HepG2 (cell line): Measurements from ENCODE around the gene JMJD8. TPM values are rescaled to one million over a fixed set of nuclear protein-coding genes. Genes with fewer than 3 reads are reported as not detected.

ENCODE experiments used
- AGO2 ChIP-seq: fragments of 200-400 bp; formaldehyde crosslinking; optimal IDR thresholded peaks from 2 replicates; pipeline ENCODE3; 2017; ENCODE audit warnings: mild to moderate bottlenecking, low read depth, low read length, moderate library complexity
- AKAP8 ChIP-seq: sonication (generic); formaldehyde crosslinking; IDR thresholded peaks from 2 replicates; pipeline ENCODE4 v1.5.1; 2020; ENCODE audit warnings: mild to moderate bottlenecking, missing genetic modification reagents
- ASH2L ChIP-seq: fragments of 300-600, 200-600 bp; sonication (generic); IDR thresholded peaks from 2 replicates; pipeline ENCODE4 v1.7.0; 2017; ENCODE audit warnings: low read depth, mild to moderate bottlenecking, moderate library complexity, mixed read lengths, low read length; ENCODE audit not compliant: insufficient read length
- ATF7 ChIP-seq, 2 experiments: fragments of 450-650 bp in 1 of 2; sonication (generic) in 1 of 2; formaldehyde crosslinking in 1 of 2; IDR thresholded peaks; 2 replicates each; pipeline versions ENCODE4 v1.4.0 to v1.6.1; 2016 to 2020; ENCODE audit warnings: antibody characterized with exemption in 1 of 2, mild to moderate bottlenecking in 1 of 2, missing genetic modification reagents in 1 of 2
- CENPX ChIP-seq: sonication (generic); formaldehyde crosslinking; IDR thresholded peaks from 2 replicates; pipeline ENCODE4 v1.9.0; 2021; ENCODE audit warnings: mild to moderate bottlenecking, missing genetic modification reagents, moderate library complexity
- FOXJ3 ChIP-seq: sonication (generic); formaldehyde crosslinking; IDR thresholded peaks from 2 replicates; pipeline ENCODE4 v1.4.0; 2020; ENCODE audit warnings: missing genetic modification reagents, mild to moderate bottlenecking, borderline replicate concordance
- MAFK ChIP-seq, 2 experiments: IDR thresholded peaks in 1 of 2; conservative IDR thresholded peaks in 1 of 2; 2 replicates each; pipeline ENCODE4 v1.6.1; 2011; ENCODE audit warnings: improper control_type of control experiment in 2 of 2, low read length in 2 of 2
- NONO ChIP-seq, 2 experiments: fragments of 450-650 bp in 1 of 2; sonication (generic) in 1 of 2; formaldehyde crosslinking in 1 of 2; IDR thresholded peaks in 1 of 2; conservative IDR thresholded peaks in 1 of 2; 2 replicates each; pipeline versions ENCODE4 v1.6.1 to v1.8.0; 2017 to 2022; ENCODE audit warnings: mild to moderate bottlenecking in 1 of 2, missing genetic modification reagents in 1 of 2, moderate library complexity in 1 of 2
- POLR2A ChIP-seq, 2 experiments: IDR thresholded peaks; 2 replicates each; pipeline ENCODE4 v1.6.1; 2011; ENCODE audit warnings: low read depth in 2 of 2, low read length in 2 of 2, mild to moderate bottlenecking in 1 of 2, moderate library complexity in 1 of 2; ENCODE audit not compliant: insufficient read depth in 1 of 2
- RARA ChIP-seq: IDR thresholded peaks from 2 replicates; pipeline ENCODE4 v1.6.1; 2016; ENCODE audit warnings: missing genetic modification reagents, missing compliant biosample characterization
- SRSF9 ChIP-seq: fragments of 200-400 bp; formaldehyde crosslinking; IDR thresholded peaks from 2 replicates; pipeline ENCODE4 v1.6.1; 2018; ENCODE audit warnings: borderline replicate concordance, mild to moderate bottlenecking, low read depth, low read length; ENCODE audit not compliant: insufficient read depth, poor library complexity, severe bottlenecking
- TAF1 ChIP-seq: sonication (generic); formaldehyde crosslinking; IDR thresholded peaks from 2 replicates; pipeline ENCODE4 v1.4.0; 2020; ENCODE audit warnings: missing genetic modification reagents
- TBX2 ChIP-seq: sonication (generic); formaldehyde crosslinking; IDR thresholded peaks from 2 replicates; pipeline ENCODE4 v1.5.0; 2020; ENCODE audit warnings: missing genetic modification reagents, mild to moderate bottlenecking, borderline replicate concordance
- TRIM24 ChIP-seq: sonication (generic); formaldehyde crosslinking; IDR thresholded peaks from 2 replicates; pipeline ENCODE4 v1.8.0; 2022; ENCODE audit warnings: mild to moderate bottlenecking, missing genetic modification reagents
- ZBTB39 ChIP-seq: sonication (generic); formaldehyde crosslinking; IDR thresholded peaks from 2 replicates; pipeline ENCODE4 v1.5.0; 2020; ENCODE audit warnings: missing genetic modification reagents
- ZNF160 ChIP-seq: sonication (generic); formaldehyde crosslinking; IDR thresholded peaks from 2 replicates; pipeline ENCODE4 v1.8.0; 2022; ENCODE audit warnings: mild to moderate bottlenecking, inconsistent platforms, missing genetic modification reagents
- ZNF225 ChIP-seq: sonication (generic); formaldehyde crosslinking; IDR thresholded peaks from 2 replicates; pipeline ENCODE4 v1.4.0; 2020; ENCODE audit warnings: mild to moderate bottlenecking, missing genetic modification reagents
- ZNF230 ChIP-seq: sonication (generic); formaldehyde crosslinking; IDR thresholded peaks from 2 replicates; pipeline ENCODE4 v1.4.0; 2020; ENCODE audit warnings: mild to moderate bottlenecking, missing genetic modification reagents
- ZNF33A ChIP-seq: sonication (generic); formaldehyde crosslinking; IDR thresholded peaks from 2 replicates; pipeline ENCODE4 v1.5.1; 2020; ENCODE audit warnings: missing genetic modification reagents, mild to moderate bottlenecking, moderate library complexity, borderline replicate concordance
- ZNF713 ChIP-seq: sonication (generic); formaldehyde crosslinking; IDR thresholded peaks from 2 replicates; pipeline ENCODE4 v1.4.0; 2020; ENCODE audit warnings: mild to moderate bottlenecking, missing genetic modification reagents
- ZNF747 ChIP-seq: sonication (generic); formaldehyde crosslinking; IDR thresholded peaks from 2 replicates; pipeline ENCODE4 v1.8.1; 2023; ENCODE audit warnings: missing genetic modification reagents, mild to moderate bottlenecking, borderline replicate concordance
- ZNF775 ChIP-seq: sonication (generic); formaldehyde crosslinking; IDR thresholded peaks from 2 replicates; pipeline ENCODE4 v1.4.0; 2020; ENCODE audit warnings: missing genetic modification reagents, mild to moderate bottlenecking, moderate library complexity, borderline replicate concordance
- polyA plus RNA-seq, 8 experiments: library from polyadenylated mRNA; depleted of rRNA in 3 of 8; stranded (reverse) in 7 of 8; unstranded in 1 of 8; fragments of >200 nt; fragmentation: Illumina TruSeq in 4 of 8; extraction: Trizol in 4 of 8; gene quantifications; 2 replicates each; pipeline versions ENCODE4 v1.2.1 to v1.2.3, GENCODE V29; 2011 to 2016; ENCODE audit warnings: low read depth in 4 of 8, missing spikeins in 1 of 8, mixed read lengths in 1 of 8; ENCODE audit not compliant: insufficient read depth in 1 of 8
- total RNA-seq, 5 experiments: library from RNA; depleted of rRNA; stranded (reverse); fragments of >200 nt; fragmentation: Illumina TruSeq; extraction: Trizol; gene quantifications; 2 replicates each; pipeline ENCODE4 v1.2.3, GENCODE V29; 2016; ENCODE audit warnings: low read depth in 1 of 5
- TF ChIP-seq, protein P1 (sequence below): sonication (generic); formaldehyde crosslinking; conservative IDR thresholded peaks from 2 replicates; pipeline ENCODE4 v1.8.0; 2022; ENCODE audit warnings: low read depth, missing genetic modification reagents
- TF ChIP-seq, protein P2 (sequence below): sonication (generic); formaldehyde crosslinking; conservative IDR thresholded peaks from 2 replicates; pipeline ENCODE4 v1.8.1; 2023; ENCODE audit warnings: missing genetic modification reagents

The JMJD8 gene
- total and polyA plus RNA-seq, 2 of the 13 experiments (the other 11 are each of a cell fraction or from before 2014, with no cell fraction given), result 2.6 to 11.8 TPM

GRCh38 chr16:632486-633335, 51.4 kb downstream of the JMJD8 start (continued):
- TF ChIP-seq FOXJ3 (CRISPR knock-in tag) (no peak), RARA (CRISPR knock-in tag) (no peak), NONO (IDR thresholded peaks at IDR 0.05) (no peak), NONO (CRISPR knock-in tag; conservative IDR thresholded peaks at IDR 0.05) (0 out of 2 replicates have a peak, but pooled peaks have one; percentile 15), ZNF160 (CRISPR knock-in tag) (no peak), ASH2L (no peak), TAF1 (CRISPR knock-in tag) (no peak), ATF7 (IDR thresholded peaks at IDR 0.05) (no peak), ATF7 (CRISPR knock-in tag; IDR thresholded peaks at IDR 0.05) (no peak), AKAP8 (CRISPR knock-in tag) (no peak), ZNF225 (CRISPR knock-in tag) (no peak), MAFK (conservative IDR thresholded peaks at IDR 0.05 in 1 of 2, IDR thresholded peaks at IDR 0.05 in 1 of 2; ENCODE audit: low read length in 2 of 2) (no peak), TBX2 (CRISPR knock-in tag) (no peak), POLR2A (IDR thresholded peaks at IDR 0.05; ENCODE audit: insufficient read depth in 1 of 2, low read depth in 2 of 2, low read length in 2 of 2) (peak in 1 of 2 experiments; percentile 42; a peak in 1 of 4 replicates), ZNF775 (no peak), ZNF33A (CRISPR knock-in tag) (no peak), AGO2 (peak; percentile 60), ZBTB39 (CRISPR knock-in tag) (peak; percentile 47; the same call in 1 of the 2 replicates), SRSF9 (no peak), CENPX (no peak), ZNF747 (CRISPR knock-in tag) (no peak), TRIM24 (CRISPR knock-in tag) (no peak), ZNF230 (CRISPR knock-in tag) (no peak), ZNF713 (CRISPR knock-in tag) (no peak)
- TF ChIP-seq, protein P1, sequence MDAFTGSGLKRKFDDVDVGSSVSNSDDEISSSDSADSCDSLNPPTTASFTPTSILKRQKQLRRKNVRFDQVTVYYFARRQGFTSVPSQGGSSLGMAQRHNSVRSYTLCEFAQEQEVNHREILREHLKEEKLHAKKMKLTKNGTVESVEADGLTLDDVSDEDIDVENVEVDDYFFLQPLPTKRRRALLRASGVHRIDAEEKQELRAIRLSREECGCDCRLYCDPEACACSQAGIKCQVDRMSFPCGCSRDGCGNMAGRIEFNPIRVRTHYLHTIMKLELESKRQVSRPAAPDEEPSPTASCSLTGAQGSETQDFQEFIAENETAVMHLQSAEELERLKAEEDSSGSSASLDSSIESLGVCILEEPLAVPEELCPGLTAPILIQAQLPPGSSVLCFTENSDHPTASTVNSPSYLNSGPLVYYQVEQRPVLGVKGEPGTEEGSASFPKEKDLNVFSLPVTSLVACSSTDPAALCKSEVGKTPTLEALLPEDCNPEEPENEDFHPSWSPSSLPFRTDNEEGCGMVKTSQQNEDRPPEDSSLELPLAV (CRISPR knock-in tag), result no peak
- TF ChIP-seq, protein P2, sequence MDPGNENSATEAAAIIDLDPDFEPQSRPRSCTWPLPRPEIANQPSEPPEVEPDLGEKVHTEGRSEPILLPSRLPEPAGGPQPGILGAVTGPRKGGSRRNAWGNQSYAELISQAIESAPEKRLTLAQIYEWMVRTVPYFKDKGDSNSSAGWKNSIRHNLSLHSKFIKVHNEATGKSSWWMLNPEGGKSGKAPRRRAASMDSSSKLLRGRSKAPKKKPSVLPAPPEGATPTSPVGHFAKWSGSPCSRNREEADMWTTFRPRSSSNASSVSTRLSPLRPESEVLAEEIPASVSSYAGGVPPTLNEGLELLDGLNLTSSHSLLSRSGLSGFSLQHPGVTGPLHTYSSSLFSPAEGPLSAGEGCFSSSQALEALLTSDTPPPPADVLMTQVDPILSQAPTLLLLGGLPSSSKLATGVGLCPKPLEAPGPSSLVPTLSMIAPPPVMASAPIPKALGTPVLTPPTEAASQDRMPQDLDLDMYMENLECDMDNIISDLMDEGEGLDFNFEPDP (CRISPR knock-in tag), result no peak
